ENCODE data around the gene ANKRD33B. TPM values are rescaled to one million over a fixed set of nuclear protein-coding genes. Genes with fewer than 3 reads are reported as not detected.

The ANKRD33B gene
- total RNA-seq, 4 donors from 2014 or later = 5.6 to 10.7 (median 8.2) TPM

GRCh38 chr5:10677533-10677932 is 113.7 kb downstream of the ANKRD33B start:
- TF ChIP-seq, protein P1, sequence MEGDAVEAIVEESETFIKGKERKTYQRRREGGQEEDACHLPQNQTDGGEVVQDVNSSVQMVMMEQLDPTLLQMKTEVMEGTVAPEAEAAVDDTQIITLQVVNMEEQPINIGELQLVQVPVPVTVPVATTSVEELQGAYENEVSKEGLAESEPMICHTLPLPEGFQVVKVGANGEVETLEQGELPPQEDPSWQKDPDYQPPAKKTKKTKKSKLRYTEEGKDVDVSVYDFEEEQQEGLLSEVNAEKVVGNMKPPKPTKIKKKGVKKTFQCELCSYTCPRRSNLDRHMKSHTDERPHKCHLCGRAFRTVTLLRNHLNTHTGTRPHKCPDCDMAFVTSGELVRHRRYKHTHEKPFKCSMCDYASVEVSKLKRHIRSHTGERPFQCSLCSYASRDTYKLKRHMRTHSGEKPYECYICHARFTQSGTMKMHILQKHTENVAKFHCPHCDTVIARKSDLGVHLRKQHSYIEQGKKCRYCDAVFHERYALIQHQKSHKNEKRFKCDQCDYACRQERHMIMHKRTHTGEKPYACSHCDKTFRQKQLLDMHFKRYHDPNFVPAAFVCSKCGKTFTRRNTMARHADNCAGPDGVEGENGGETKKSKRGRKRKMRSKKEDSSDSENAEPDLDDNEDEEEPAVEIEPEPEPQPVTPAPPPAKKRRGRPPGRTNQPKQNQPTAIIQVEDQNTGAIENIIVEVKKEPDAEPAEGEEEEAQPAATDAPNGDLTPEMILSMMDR (IDR thresholded peaks at IDR 0.05; ENCODE audit: low read depth) = no peak

DNA sequence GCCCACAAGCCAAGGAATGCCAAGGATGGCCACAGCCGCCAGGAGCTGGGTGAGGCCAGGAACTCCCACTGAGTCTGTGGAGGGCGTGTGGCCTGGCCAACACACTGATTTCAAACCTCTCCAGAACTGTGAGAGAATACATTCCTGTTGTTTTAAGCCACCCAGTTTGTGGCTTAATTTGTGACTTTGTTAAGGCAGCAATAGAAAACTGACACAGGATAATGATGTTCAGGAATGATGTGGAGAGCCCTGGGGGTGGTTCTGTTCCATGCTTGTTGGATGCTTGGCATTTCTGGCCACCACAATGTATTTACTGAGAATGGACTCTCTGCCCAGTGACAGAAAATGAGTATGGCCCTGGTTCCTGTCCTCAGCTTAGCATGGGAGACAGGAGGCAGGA is 114.4 kb downstream of the ANKRD33B start:
- TF ChIP-seq, protein P1 (IDR thresholded peaks at IDR 0.05; ENCODE audit: low read depth) = no peak

- TF ChIP-seq, protein P1 (IDR thresholded peaks at IDR 0.05; ENCODE audit: low read depth) = no peak
Measured at GRCh38 chr5:10679336-10679988, 115.6 kb downstream of the ANKRD33B start.

DNA sequence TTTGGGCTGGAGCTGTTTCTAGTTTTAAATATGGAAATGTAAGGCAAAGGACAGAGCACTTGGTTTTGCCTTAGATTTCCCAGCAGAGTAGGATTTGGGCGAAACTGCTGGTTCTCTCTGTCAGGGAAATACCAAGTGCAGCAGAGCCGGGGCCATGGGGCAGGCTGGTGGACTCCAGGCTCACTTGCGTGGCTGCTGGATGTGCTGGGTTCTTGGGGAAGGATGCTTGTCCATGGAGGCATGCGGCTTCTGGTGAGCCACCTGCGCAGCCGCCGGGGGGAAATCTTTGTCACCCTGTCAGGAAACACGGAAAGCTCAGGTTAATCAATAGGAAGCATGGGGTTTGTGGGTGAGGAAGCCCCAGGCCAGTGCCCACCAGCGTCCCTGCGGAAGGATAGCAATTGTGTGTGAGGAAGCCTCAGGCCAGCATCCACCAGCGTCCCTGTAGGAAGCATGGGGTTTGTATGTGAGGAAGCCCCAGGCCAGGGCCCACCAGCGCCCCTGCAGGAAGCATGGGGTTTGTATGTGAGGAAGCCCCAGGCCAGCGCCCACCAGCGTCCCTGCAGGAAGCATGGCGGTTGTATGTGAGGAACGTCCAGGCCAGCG is 117.1 kb downstream of the ANKRD33B start:
- TF ChIP-seq, protein P1 (IDR thresholded peaks at IDR 0.05; ENCODE audit: low read depth) = no peak

DNA sequence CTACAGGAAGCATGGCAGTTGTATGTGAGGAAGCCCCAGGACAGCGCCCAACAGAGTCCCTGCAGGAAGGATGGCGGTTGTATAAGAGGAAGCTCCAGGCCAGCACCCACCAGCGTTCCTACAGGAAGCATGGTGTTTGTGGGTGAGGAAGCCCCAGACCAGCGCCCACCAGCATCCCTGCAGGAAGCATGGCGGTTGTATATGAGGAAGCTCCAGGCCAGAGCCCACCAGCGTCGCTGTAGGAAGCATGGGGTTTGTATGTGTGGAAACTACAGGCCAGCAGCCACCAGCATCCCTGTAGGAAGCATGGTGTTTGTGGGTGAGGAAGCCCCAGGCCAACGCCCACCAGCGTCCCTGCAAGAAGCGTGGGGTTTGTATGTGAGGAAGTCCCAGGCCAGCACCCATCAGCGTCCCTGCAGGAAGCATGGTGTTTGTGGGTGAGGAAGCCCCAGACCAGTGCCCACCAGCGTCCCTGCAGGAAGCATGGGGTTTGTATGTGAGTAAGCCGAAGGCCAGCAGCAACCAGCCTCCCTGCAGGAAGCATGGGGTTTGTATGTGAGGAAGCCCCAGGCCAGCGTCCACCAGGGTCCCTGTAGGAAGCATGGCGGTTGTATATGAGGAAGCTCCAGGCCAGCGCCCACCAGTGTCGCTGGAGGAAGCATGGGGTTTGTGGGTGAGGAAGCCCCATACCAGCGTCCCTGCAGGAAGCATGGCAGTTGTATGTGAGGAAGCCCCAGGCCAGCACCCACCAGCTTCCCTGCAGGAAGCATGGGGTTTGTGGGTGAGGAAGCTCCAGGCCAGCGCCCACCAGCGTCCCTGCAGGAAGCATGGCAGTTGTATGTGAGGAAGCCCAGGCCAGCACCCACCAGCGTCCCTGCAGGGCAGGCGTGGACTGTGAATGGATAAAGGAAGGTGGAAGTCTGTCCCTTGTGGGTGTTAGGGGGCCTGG is 118.1 kb downstream of the ANKRD33B start:
- TF ChIP-seq, protein P1 (IDR thresholded peaks at IDR 0.05; ENCODE audit: low read depth) = no peak

GRCh38 chr5:10682801-10683525 is 119.1 kb downstream of the ANKRD33B start:
- TF ChIP-seq, protein P1 (IDR thresholded peaks at IDR 0.05; ENCODE audit: low read depth) = no peak

All from subcutaneous adipose tissue (tissue), 4 donors.